Measurements from ENCODE around the gene CCL22. TPM values are rescaled to one million over a fixed set of nuclear protein-coding genes. Genes with fewer than 3 reads are reported as not detected.

CCL22 gene
- polyA plus RNA-seq, 2 of the 4 experiments (the other 2 are of a cell fraction): not detected

DNA sequence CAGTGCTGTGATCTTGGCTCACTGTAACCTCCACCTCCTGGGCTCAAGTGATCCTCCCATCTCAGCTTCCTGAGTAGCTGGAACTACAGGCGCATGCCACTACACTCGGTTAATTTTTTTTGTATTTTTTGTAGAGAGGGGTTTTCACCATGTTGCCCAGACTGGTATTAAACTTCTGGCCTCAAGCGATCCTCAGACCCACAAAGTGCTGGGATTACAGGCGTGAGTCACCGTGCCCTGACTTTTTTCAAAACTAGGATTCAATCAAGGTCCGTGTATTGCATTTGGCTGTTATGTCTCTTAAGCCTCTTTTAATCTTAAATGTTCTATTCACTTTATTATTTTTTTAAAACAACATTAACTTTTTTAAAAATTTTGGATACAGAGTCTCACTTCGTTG lies 4.3 kb upstream of the CCL22 start:
- FAIRE-seq (no peak), ATAC-seq (no peak), DNase-seq (ENCODE audit: low read depth in 1 of 2, low spot score in 1 of 2) (no peak)
- H3K4me1 ChIP-seq: peaks cover 10% of the 10 kb centered on the region; the same call in 2 of the 3 replicates
- TF ChIP-seq, protein P1, sequence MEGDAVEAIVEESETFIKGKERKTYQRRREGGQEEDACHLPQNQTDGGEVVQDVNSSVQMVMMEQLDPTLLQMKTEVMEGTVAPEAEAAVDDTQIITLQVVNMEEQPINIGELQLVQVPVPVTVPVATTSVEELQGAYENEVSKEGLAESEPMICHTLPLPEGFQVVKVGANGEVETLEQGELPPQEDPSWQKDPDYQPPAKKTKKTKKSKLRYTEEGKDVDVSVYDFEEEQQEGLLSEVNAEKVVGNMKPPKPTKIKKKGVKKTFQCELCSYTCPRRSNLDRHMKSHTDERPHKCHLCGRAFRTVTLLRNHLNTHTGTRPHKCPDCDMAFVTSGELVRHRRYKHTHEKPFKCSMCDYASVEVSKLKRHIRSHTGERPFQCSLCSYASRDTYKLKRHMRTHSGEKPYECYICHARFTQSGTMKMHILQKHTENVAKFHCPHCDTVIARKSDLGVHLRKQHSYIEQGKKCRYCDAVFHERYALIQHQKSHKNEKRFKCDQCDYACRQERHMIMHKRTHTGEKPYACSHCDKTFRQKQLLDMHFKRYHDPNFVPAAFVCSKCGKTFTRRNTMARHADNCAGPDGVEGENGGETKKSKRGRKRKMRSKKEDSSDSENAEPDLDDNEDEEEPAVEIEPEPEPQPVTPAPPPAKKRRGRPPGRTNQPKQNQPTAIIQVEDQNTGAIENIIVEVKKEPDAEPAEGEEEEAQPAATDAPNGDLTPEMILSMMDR (IDR thresholded peaks at IDR 0.05): no peak
- TF ChIP-seq HES2 (IDR thresholded peaks at IDR 0.05): no peak
- TF ChIP-seq REST (IDR thresholded peaks at IDR 0.05): no peak
- TF ChIP-seq HEYL (CRISPR knock-in tag; IDR thresholded peaks at IDR 0.05): no peak
- TF ChIP-seq KDM1A (IDR thresholded peaks at IDR 0.05; ENCODE audit: low read depth): no peak
- TF ChIP-seq, protein P2, sequence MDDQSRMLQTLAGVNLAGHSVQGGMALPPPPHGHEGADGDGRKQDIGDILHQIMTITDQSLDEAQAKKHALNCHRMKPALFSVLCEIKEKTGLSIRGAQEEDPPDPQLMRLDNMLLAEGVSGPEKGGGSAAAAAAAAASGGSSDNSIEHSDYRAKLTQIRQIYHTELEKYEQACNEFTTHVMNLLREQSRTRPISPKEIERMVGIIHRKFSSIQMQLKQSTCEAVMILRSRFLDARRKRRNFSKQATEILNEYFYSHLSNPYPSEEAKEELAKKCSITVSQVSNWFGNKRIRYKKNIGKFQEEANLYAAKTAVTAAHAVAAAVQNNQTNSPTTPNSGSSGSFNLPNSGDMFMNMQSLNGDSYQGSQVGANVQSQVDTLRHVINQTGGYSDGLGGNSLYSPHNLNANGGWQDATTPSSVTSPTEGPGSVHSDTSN (IDR thresholded peaks at IDR 0.05): no peak
- no peak for TF ChIP-seq ATOH8 (CRISPR knock-in tag; IDR thresholded peaks at IDR 0.05; ENCODE audit: low read depth)
- H3K4me2 ChIP-seq: no peak overlapping the region
- H3K27ac ChIP-seq: no peak overlapping the region
- no peaks in the 10 kb centered on the region for H3K9me3 ChIP-seq
- ChIA-PET POLR2A (no interaction called here), CTCF (interaction anchor here (3.2 kb wide), 1 partner anchor 64 kb away, joined by 17 read pairs; no protein-coding TSS in a partner anchor)
- 83% methylated on average over 7 of the region's 7 CpGs for WGBS (ENCODE audit: missing lambda C conversion rate)
- H3K4me3 ChIP-seq: no peak overlapping the region

DNA sequence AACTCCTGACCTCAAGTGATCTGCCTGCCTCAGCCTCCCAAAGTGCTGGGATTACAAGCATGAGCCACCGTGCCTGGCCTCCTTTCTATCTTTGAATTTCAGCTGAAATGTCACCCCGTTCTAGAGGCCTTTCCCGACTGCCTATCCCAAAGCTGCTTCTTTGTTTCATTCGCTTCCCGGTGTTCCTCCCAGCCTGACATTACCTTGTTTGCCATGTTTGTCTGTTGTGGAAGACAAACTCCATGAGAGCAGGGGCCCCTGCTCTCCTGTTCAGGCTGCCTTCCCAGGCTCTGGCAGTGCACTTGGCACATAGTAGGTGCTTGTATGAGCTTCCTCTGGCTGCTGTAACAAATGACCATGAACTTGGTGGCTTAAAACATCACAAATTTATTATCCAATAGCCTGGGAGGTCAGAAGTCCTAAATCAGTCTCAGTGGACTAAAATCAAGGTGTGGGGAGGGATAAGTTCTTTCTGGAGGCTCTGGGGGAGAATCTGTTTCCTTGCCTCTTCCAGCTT lies 2.6 kb upstream of the CCL22 start:
- WGBS (ENCODE audit: missing lambda C conversion rate): 71% methylated on average over 5 of the region's 5 CpGs
- FAIRE-seq: no peak
- Histone ChIP-seq H3K4me2 (no peak overlapping the region), H3K4me1 (no peaks in the 10 kb centered on the region), H3K27ac (no peak overlapping the region), H3K4me3 (no peak overlapping the region), H3K9me3 (no peaks in the 10 kb centered on the region)
- CTCF ChIA-PET: interaction anchor here (1.2 to 2.4 kb wide), 3 partner anchors 23 to 61 kb away, joined by 3 to 6 read pairs (median 4); no protein-coding TSS in a partner anchor
- ATAC-seq: no peak
- no peak for TF ChIP-seq NPAS2 (CRISPR knock-in tag; IDR thresholded peaks at IDR 0.05; ENCODE audit: borderline replicate concordance)
- TF ChIP-seq KDM1A (IDR thresholded peaks at IDR 0.05; ENCODE audit: low read depth): no peak
- no peak for TF ChIP-seq RARB (CRISPR knock-in tag; IDR thresholded peaks at IDR 0.05)
- no peak for TF ChIP-seq ZSCAN20 (CRISPR knock-in tag; IDR thresholded peaks at IDR 0.05)
- no peak for TF ChIP-seq MAZ (IDR thresholded peaks at IDR 0.05; ENCODE audit: borderline replicate concordance, low read depth, low read length)
- no peak for TF ChIP-seq HEYL (CRISPR knock-in tag; IDR thresholded peaks at IDR 0.05)
- no peak for TF ChIP-seq ATOH8 (CRISPR knock-in tag; IDR thresholded peaks at IDR 0.05; ENCODE audit: low read depth)
- TF ChIP-seq, protein P3, sequence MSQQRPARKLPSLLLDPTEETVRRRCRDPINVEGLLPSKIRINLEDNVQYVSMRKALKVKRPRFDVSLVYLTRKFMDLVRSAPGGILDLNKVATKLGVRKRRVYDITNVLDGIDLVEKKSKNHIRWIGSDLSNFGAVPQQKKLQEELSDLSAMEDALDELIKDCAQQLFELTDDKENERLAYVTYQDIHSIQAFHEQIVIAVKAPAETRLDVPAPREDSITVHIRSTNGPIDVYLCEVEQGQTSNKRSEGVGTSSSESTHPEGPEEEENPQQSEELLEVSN (IDR thresholded peaks at IDR 0.05; ENCODE audit: borderline replicate concordance, low read depth): no peak
- no peak for TF ChIP-seq GATA3 (IDR thresholded peaks at IDR 0.05; ENCODE audit: borderline replicate concordance)
- no peak for DNase-seq (ENCODE audit: low read depth in 1 of 2, low spot score in 1 of 2)
- POLR2A ChIA-PET: no interaction called here

All from A549 (cell line).